PC-3 (cell line): ENCODE results near the gene HIPK1. TPM values are rescaled to one million over a fixed set of nuclear protein-coding genes. Genes with fewer than 3 reads are reported as not detected.

Experiments used
- ATAC-seq: fragments of 200-7000 bp; cut with Tn5 transposase; 2 replicates; pipeline ENCODE4 v1.9.1; 2020; ENCODE audit warnings: mild to moderate bottlenecking, moderate library complexity
- BruUV-seq: library from RNA; stranded (reverse); fragments of 400-500 nt; replicated peaks from 2 replicates; lab custom pipeline; 2021; lab: Mats Ljungman, UMichigan
- CTCF ChIA-PET: fragments of 300-600 bp; sonication (Branson Sonifier 250); formaldehyde crosslinking; loops from one replicate; lab custom pipeline; 2022; ENCODE audit warnings: antibody characterized with exemption; lab: Charles Lee
- POLR2A ChIA-PET: fragments of 300-600 bp; sonication (Branson Sonifier 250); formaldehyde crosslinking; loops from one replicate; lab custom pipeline; 2022; ENCODE audit warnings: antibody characterized with exemption; ENCODE audit not compliant: unreplicated experiment; lab: Charles Lee
- DNase-seq: peaks from one replicate; pipeline ENCODE4 v3.0.0-alpha.2; 2015
- H2AFZ ChIP-seq: fragments of 300-600 bp; sonication (generic); 2 replicates; pipeline ENCODE4 v1.6.0; 2016; ENCODE audit warnings: antibody characterized with exemption, low read length
- H3F3A ChIP-seq: fragments of 300-600 bp; sonication (generic); one replicate; pipeline ENCODE4 v1.6.0; 2017; ENCODE audit warnings: antibody characterized with exemption, low read length, control low read depth, mild to moderate bottlenecking; ENCODE audit not compliant: unreplicated experiment
- H3K27ac ChIP-seq: fragments of 300-600 bp; sonication (generic); 2 replicates; pipeline ENCODE4 v1.5.1; 2016; ENCODE audit warnings: mild to moderate bottlenecking, low read length
- H3K27me3 ChIP-seq: fragments of 300-600 bp; sonication (generic); 2 replicates; pipeline ENCODE4 v1.6.1; 2016; ENCODE audit warnings: low read length, mixed read lengths
- H3K36me3 ChIP-seq: fragments of 300-600 bp; sonication (generic); 2 replicates; pipeline ENCODE4 v1.6.1; 2016; ENCODE audit warnings: low read depth, mixed run types, low read length, mixed read lengths
- H3K4me1 ChIP-seq: fragments of 300-600 bp; sonication (generic); 2 replicates; pipeline ENCODE4 v1.5.1; 2016; ENCODE audit warnings: low read length; ENCODE audit not compliant: insufficient read depth
- H3K4me2 ChIP-seq: fragments of 300-600 bp; sonication (generic); 2 replicates; pipeline ENCODE4 v1.6.0; 2016; ENCODE audit warnings: low read length
- H3K4me3 ChIP-seq: fragments of 300-600 bp; sonication (generic); 2 replicates; pipeline ENCODE4 v1.5.1; 2016; ENCODE audit warnings: mild to moderate bottlenecking, low read length, mixed read lengths
- H3K79me2 ChIP-seq: fragments of 300-600 bp; sonication (generic); 2 replicates; pipeline ENCODE4 v1.6.1; 2017; ENCODE audit warnings: low read length, mixed read lengths
- H3K9ac ChIP-seq: fragments of 300-600 bp; sonication (generic); 2 replicates; pipeline ENCODE4 v1.6.0; 2016; ENCODE audit warnings: mild to moderate bottlenecking, low read length
- H3K9me2 ChIP-seq: fragments of 300-600 bp; sonication (generic); replicated peaks from 2 replicates; pipeline ENCODE4 v1.6.1; 2016; ENCODE audit warnings: mixed run types, low read length, mixed read lengths
- H3K9me3 ChIP-seq: fragments of 300-600 bp; sonication (generic); 2 replicates; pipeline ENCODE4 v1.6.1; 2016; ENCODE audit warnings: low read length, mixed read lengths
- H4K20me1 ChIP-seq: fragments of 300-600 bp; sonication (generic); 2 replicates; pipeline ENCODE4 v1.6.1; 2016; ENCODE audit warnings: low read length, mixed read lengths
- CTCF ChIP-seq: fragments of 300-600 bp; sonication (generic); conservative IDR thresholded peaks from 2 replicates; pipeline ENCODE4 v1.5.1; 2017; ENCODE audit warnings: antibody characterized with exemption, low read depth, mild to moderate bottlenecking, low read length
- EZH2 ChIP-seq: fragments of 300-600 bp; sonication (generic); IDR thresholded peaks from one replicate; pipeline ENCODE4 v1.6.1; 2017; ENCODE audit warnings: antibody characterized with exemption, mild to moderate bottlenecking, low read length; ENCODE audit not compliant: unreplicated experiment
- EZH2phosphoT487 ChIP-seq: fragments of 300-600 bp; sonication (generic); IDR thresholded peaks from 2 replicates; pipeline ENCODE4 v1.6.1; 2018; ENCODE audit warnings: mild to moderate bottlenecking, antibody characterized with exemption, low read length, borderline replicate concordance
- intact Hi-C: fragments of 100-400 bp; cut with micrococcal nuclease; formaldehyde crosslinking; loops from 2 replicates; pipeline ENCODE4 v1.9.0; 2023
- total RNA-seq: library from RNA; depleted of rRNA; stranded (reverse); fragments of >200 nt; gene quantifications from 2 replicates; pipeline ENCODE4 v1.2.3, GENCODE V29; 2014

HIPK1 gene
- total RNA-seq, 1 experiment from 2014 or later = 19.9 TPM

GRCh38 chr1:113917400-113918082 is 11.6 kb upstream of the HIPK1 start:
- Histone ChIP-seq H3F3A (no peaks in the 10 kb centered on the region), H3K9me3 (no peaks in the 10 kb centered on the region), H3K79me2 (no peaks in the 10 kb centered on the region), H4K20me1 (no peaks in the 10 kb centered on the region), H3K4me1 (peaks cover 14% of the 10 kb centered on the region; the same call in 1 of the 2 replicates), H3K36me3 (peaks cover 3% of the 10 kb centered on the region; the same call in 1 of the 2 replicates), H2AFZ (no peak overlapping the region), H3K9ac (no peak overlapping the region), H3K9me2 (no peaks in the 10 kb centered on the region), H3K4me2 (no peak overlapping the region), H3K27me3 (no peaks in the 10 kb centered on the region), H3K27ac (no peak overlapping the region), H3K4me3 (no peak overlapping the region)
- DNase-seq (peak; percentile 74), ATAC-seq (no peak; the same call in 1 of the 2 replicates)
- no TSS peak for BruUV-seq
- ChIA-PET CTCF (interaction anchor here (0.5 kb wide), 1 partner anchor 377 kb away, joined by 3 read pairs; no protein-coding TSS in a partner anchor), POLR2A (no interaction called here)
- intact Hi-C loops = no loop called here
- no peak for TF ChIP-seq CTCF
- TF ChIP-seq EZH2phosphoT487 = no peak
- no peak for TF ChIP-seq EZH2

- no peak overlapping the region for H3K9ac ChIP-seq
- H4K20me1 ChIP-seq = no peaks in the 10 kb centered on the region
- intact Hi-C loops = no loop called here
- no peak overlapping the region for H2AFZ ChIP-seq
- DNase-seq = no peak
- H3K9me3 ChIP-seq = no peaks in the 10 kb centered on the region
- no peak for TF ChIP-seq EZH2phosphoT487
- TF ChIP-seq EZH2 = no peak
- TF ChIP-seq CTCF = no peak
- no peaks in the 10 kb centered on the region for H3F3A ChIP-seq
- no peaks in the 10 kb centered on the region for H3K9me2 ChIP-seq
- H3K4me2 ChIP-seq = no peak overlapping the region
- H3K36me3 ChIP-seq = no peaks in the 10 kb centered on the region
- BruUV-seq = no TSS peak
- H3K4me3 ChIP-seq = no peak overlapping the region
- ATAC-seq = no peak
- no peaks in the 10 kb centered on the region for H3K27me3 ChIP-seq
- ChIA-PET CTCF (no interaction called here), POLR2A (no interaction called here)
- H3K4me1 ChIP-seq = peaks cover 9% of the 10 kb centered on the region; the same call in 1 of the 2 replicates
- H3K27ac ChIP-seq = no peak overlapping the region
- no peaks in the 10 kb centered on the region for H3K79me2 ChIP-seq
These were observed 10.9 kb upstream of the HIPK1 start for GRCh38 chr1:113918243-113918642.

GRCh38 chr1:113922957-113923356 is 6.2 kb upstream of the HIPK1 start:
- no peaks in the 10 kb centered on the region for H3K79me2 ChIP-seq
- H3K4me1 ChIP-seq = peaks cover 6% of the 10 kb centered on the region; the same call in 1 of the 2 replicates
- no TSS peak for BruUV-seq
- CTCF ChIA-PET = no interaction called here
- intact Hi-C loops = no loop called here
- H3K9me3 ChIP-seq = no peaks in the 10 kb centered on the region
- no peaks in the 10 kb centered on the region for H3K27me3 ChIP-seq
- no peak for TF ChIP-seq CTCF
- TF ChIP-seq EZH2 = no peak
- H3K4me3 ChIP-seq = no peak overlapping the region
- no peaks in the 10 kb centered on the region for H3K36me3 ChIP-seq
- DNase-seq (no peak), ATAC-seq (no peak)
- no peaks in the 10 kb centered on the region for H3K9me2 ChIP-seq
- POLR2A ChIA-PET = no interaction called here
- no peak overlapping the region for H3K27ac ChIP-seq
- H3K9ac ChIP-seq = no peak overlapping the region
- H4K20me1 ChIP-seq = no peaks in the 10 kb centered on the region
- no peaks in the 10 kb centered on the region for H3F3A ChIP-seq
- H2AFZ ChIP-seq = no peak overlapping the region
- H3K4me2 ChIP-seq = no peak overlapping the region
